CD14-positive monocyte (primary cell): ENCODE measurements around the gene HDAC6. TPM values are rescaled to one million over a fixed set of nuclear protein-coding genes. Genes with fewer than 3 reads are reported as not detected.
A peak's percentile ranks its signal among the peaks of the same experiment; 100 is the strongest.

Source experiments
- DNase-seq, 3 donors: peaks; one replicate each; pipeline ENCODE4 v3.0.0-alpha.2; 2011 to 2022
- H2AFZ ChIP-seq: 2 replicates; pipeline ENCODE4 v1.6.0; 2012; ENCODE audit warnings: mild to moderate bottlenecking, low read depth, low read length, inconsistent platforms; ENCODE audit not compliant: insufficient read depth, poor library complexity, severe bottlenecking
- H3K27ac ChIP-seq, 2 donors: 1 replicate in 1 of 2; 2 replicates in 1 of 2; pipeline ENCODE4 v1.5.1; 2012 to 2013; ENCODE audit warnings: low read length in 2 of 2, control low read depth in 1 of 2, inconsistent platforms in 1 of 2, low read depth in 1 of 2, mild to moderate bottlenecking in 1 of 2
- H3K27me3 ChIP-seq, 2 donors: one replicate each; pipeline versions ENCODE4 v1.6.0 to v1.6.1; 2011 to 2013; ENCODE audit warnings: low read length in 2 of 2; ENCODE audit not compliant: control insufficient read depth in 2 of 2, insufficient read depth in 2 of 2
- H3K36me3 ChIP-seq, 2 donors: replicated peaks in 1 of 2; 1 replicate in 1 of 2; 2 replicates in 1 of 2; pipeline versions ENCODE4 v1.5.1 to v1.6.1; 2012 to 2013; ENCODE audit warnings: low read length in 2 of 2, control low read depth in 1 of 2, inconsistent platforms in 1 of 2, mild to moderate bottlenecking in 1 of 2; ENCODE audit not compliant: insufficient read depth in 2 of 2, control insufficient read depth in 1 of 2
- H3K4me1 ChIP-seq, 2 donors: 1 replicate in 1 of 2; 2 replicates in 1 of 2; pipeline versions ENCODE4 v1.5.1 to v1.6.1; 2012 to 2013; ENCODE audit warnings: low read length in 2 of 2, control low read depth in 1 of 2, inconsistent platforms in 1 of 2, mild to moderate bottlenecking in 1 of 2, moderate library complexity in 1 of 2; ENCODE audit not compliant: insufficient read depth in 2 of 2, control insufficient read depth in 1 of 2
- H3K4me2 ChIP-seq: replicated peaks from 2 replicates; pipeline ENCODE3; 2012; ENCODE audit warnings: low read length, moderate library complexity, mild to moderate bottlenecking; ENCODE audit not compliant: poor library complexity, severe bottlenecking; ENCODE audit errors: extremely low read depth
- H3K4me3 ChIP-seq, 3 experiments: fragments of 200-600 bp in 1 of 3; sonication (generic) in 1 of 3; replicated peaks in 1 of 3; 1 replicate in 2 of 3; 2 replicates in 1 of 3; pipeline ENCODE4 v1.5.1; 2011 to 2013; ENCODE audit warnings: low read length in 3 of 3, mild to moderate bottlenecking in 3 of 3, control low read depth in 2 of 3, low read depth in 2 of 3, inconsistent platforms in 1 of 3, moderate library complexity in 1 of 3
- H3K79me2 ChIP-seq: 2 replicates; pipeline ENCODE4 v1.6.0; 2012; ENCODE audit warnings: mild to moderate bottlenecking, control low read depth, inconsistent platforms, low read length, moderate library complexity; ENCODE audit not compliant: insufficient read depth
- H3K9ac ChIP-seq: 2 replicates; pipeline ENCODE4 v1.6.0; 2017; ENCODE audit warnings: low read length, mild to moderate bottlenecking; ENCODE audit not compliant: insufficient read depth, poor library complexity, severe bottlenecking
- H3K9me3 ChIP-seq, 2 donors: replicated peaks in 1 of 2; 1 replicate in 1 of 2; 2 replicates in 1 of 2; pipeline versions ENCODE4 v1.5.1 to v1.6.1; 2012 to 2013; ENCODE audit warnings: low read length in 2 of 2, control low read depth in 1 of 2; ENCODE audit not compliant: control insufficient read depth in 1 of 2, insufficient read depth in 1 of 2
- H4K20me1 ChIP-seq: 2 replicates; pipeline ENCODE4 v1.6.0; 2012; ENCODE audit warnings: mild to moderate bottlenecking, low read length, control low read depth, moderate library complexity; ENCODE audit not compliant: insufficient read depth
- H3K27ac Mint-ChIP-seq, 7 donors: one replicate each; pipeline ENCODE4 v1.8.0; 2020; ENCODE audit warnings: mild to moderate bottlenecking in 7 of 7, mixed read lengths in 7 of 7, moderate library complexity in 6 of 7, inconsistent platforms in 2 of 7
- H3K27me3 Mint-ChIP-seq, 3 donors: one replicate each; pipeline ENCODE4 v1.8.0; 2021 to 2022; ENCODE audit warnings: low read depth in 3 of 3, mild to moderate bottlenecking in 3 of 3, mixed read lengths in 3 of 3, moderate library complexity in 3 of 3, inconsistent platforms in 1 of 3
- H3K36me3 Mint-ChIP-seq, 2 donors: one replicate each; pipeline ENCODE4 v1.8.0; 2020; ENCODE audit warnings: mixed read lengths in 2 of 2, inconsistent platforms in 1 of 2, mild to moderate bottlenecking in 1 of 2
- H3K4me1 Mint-ChIP-seq: one replicate; pipeline ENCODE4 v1.8.0; 2020; ENCODE audit warnings: mild to moderate bottlenecking, mixed read lengths
- H3K4me3 Mint-ChIP-seq, 2 donors: one replicate each; pipeline ENCODE4 v1.8.0; 2020; ENCODE audit warnings: mild to moderate bottlenecking in 2 of 2, mixed read lengths in 2 of 2, moderate library complexity in 1 of 2
- H3K9me3 Mint-ChIP-seq, 7 donors: one replicate each; pipeline ENCODE4 v1.8.0; 2020 to 2022; ENCODE audit warnings: mixed read lengths in 7 of 7, mild to moderate bottlenecking in 6 of 7, moderate library complexity in 6 of 7, inconsistent platforms in 2 of 7
- WGBS: methylation state at CpG from one replicate; pipeline ENCODE4 v1.1.5; 2013; ENCODE audit warnings: missing lambda C conversion rate; ENCODE audit not compliant: insufficient coverage; 5-methylcytosine and 5-hydroxymethylcytosine counted together
- intact Hi-C, 2 donors: fragments of 100-400 bp; cut with micrococcal nuclease; formaldehyde crosslinking; loops; one replicate each; pipeline versions ENCODE4 v1.15.0 to v1.15.1; 2023
- polyA minus RNA-seq: library from RNA; depleted of rRNA, polyadenylated mRNA; stranded (reverse); fragments of >200 nt; gene quantifications from 2 replicates; pipeline ENCODE4 v1.2.3, GENCODE V29; 2012
- polyA plus RNA-seq, 3 donors: library from polyadenylated mRNA; depleted of rRNA in 1 of 3; unstranded in 2 of 3; stranded (reverse) in 1 of 3; fragments of 300-500 nt in 2 of 3; fragments of >200 nt in 1 of 3; fragmentation: Illumina TruSeq in 2 of 3; gene quantifications; 1 replicate in 2 of 3; 2 replicates in 1 of 3; pipeline ENCODE4 v1.2.3, GENCODE V29; 2012 to 2021
- total RNA-seq, 12 experiments: library from RNA in 1 of 12; stranded (reverse) in 1 of 12; fragments of 120-200 nt in 1 of 12; gene quantifications; one replicate each; pipeline ENCODE4 v1.2.4 and lab custom pipeline; 2013 to 2026; ENCODE audit warnings: mixed read lengths in 6 of 12, inconsistent platforms in 1 of 12
- TF ChIP-seq, protein P1 (sequence below): fragments of 200-600 bp; IDR thresholded peaks from one replicate; pipeline ENCODE4 v1.8.0; 2022; ENCODE audit warnings: antibody characterized with exemption, mild to moderate bottlenecking

Gene HDAC6
- 57.8 TPM for total RNA-seq (2013)
- 10 to 100 TPM; 12.7 to 67.0 (median 19.7) TPM for polyA plus RNA-seq
- polyA minus RNA-seq: 26.0 and 31.1 TPM in 2 replicates
- total RNA-seq (lab: John Stamatoyannopoulos, UW): 16.7 to 49.4 (median 37.8) reads per million in 11 experiments

- intact Hi-C loops: loop anchor here (5.0 to 10.0 kb wide), 6 partner anchors 64 to 317 kb away; partner anchors contain the start of genes PQBP1 (in 2 of the 2), TIMM17B (in 2 of the 2), RBM3 (in 1 of the 2) and SUV39H1 (in 1 of the 2)
- Histone ChIP-seq H3K27ac (peak within 1 kb of the TSS; percentile 94 to 98), H4K20me1 (no peaks in the 10 kb centered on the region), H3K9ac (peak within 1 kb of the TSS; percentile 78), H3K4me3 (peak within 1 kb of the TSS; percentile 61 to 81 (median 79)), H3K36me3 (peaks cover 0 to 23% of the 10 kb centered on the region in 2 donors), H3K79me2 (no peaks in the 10 kb centered on the region), H3K4me1 (peaks cover 16 to 19% of the 10 kb centered on the region in 2 donors), H3K9me3 (no peaks in the 10 kb centered on the region), H2AFZ (peak within 1 kb of the TSS; percentile 78), H3K4me2 (peak within 1 kb of the TSS; percentile 80), H3K27me3 (no peaks in the 10 kb centered on the region)
- Mint-ChIP-seq H3K9me3 (peaks cover 0 to 11% (median 5%) of the 10 kb centered on the region in 7 donors), H3K4me3 (peak within 1 kb of the TSS; percentile 93 to 96), H3K4me1 (peaks cover 13% of the 10 kb centered on the region), H3K36me3 (peaks cover 16 to 23% of the 10 kb centered on the region in 2 donors), H3K27me3 (peaks cover 0 to 8% (median 0%) of the 10 kb centered on the region in 3 donors), H3K27ac (peak within 1 kb of the TSS; percentile 98 to 99 (median 99))
- DNase-seq: peak; percentile 95 to 98 (median 97)
- TF ChIP-seq, protein P1, sequence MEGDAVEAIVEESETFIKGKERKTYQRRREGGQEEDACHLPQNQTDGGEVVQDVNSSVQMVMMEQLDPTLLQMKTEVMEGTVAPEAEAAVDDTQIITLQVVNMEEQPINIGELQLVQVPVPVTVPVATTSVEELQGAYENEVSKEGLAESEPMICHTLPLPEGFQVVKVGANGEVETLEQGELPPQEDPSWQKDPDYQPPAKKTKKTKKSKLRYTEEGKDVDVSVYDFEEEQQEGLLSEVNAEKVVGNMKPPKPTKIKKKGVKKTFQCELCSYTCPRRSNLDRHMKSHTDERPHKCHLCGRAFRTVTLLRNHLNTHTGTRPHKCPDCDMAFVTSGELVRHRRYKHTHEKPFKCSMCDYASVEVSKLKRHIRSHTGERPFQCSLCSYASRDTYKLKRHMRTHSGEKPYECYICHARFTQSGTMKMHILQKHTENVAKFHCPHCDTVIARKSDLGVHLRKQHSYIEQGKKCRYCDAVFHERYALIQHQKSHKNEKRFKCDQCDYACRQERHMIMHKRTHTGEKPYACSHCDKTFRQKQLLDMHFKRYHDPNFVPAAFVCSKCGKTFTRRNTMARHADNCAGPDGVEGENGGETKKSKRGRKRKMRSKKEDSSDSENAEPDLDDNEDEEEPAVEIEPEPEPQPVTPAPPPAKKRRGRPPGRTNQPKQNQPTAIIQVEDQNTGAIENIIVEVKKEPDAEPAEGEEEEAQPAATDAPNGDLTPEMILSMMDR: no peak
- 2% methylated on average over 55 of the region's 89 CpGs for WGBS
Observed at GRCh38 chrX:48801280-48802088, at the start of gene HDAC6. TSS of gene HDAC6 (plus strand) at chrX:48802067. CDS start at chrX:48802693, 626 bp downstream.

DNA sequence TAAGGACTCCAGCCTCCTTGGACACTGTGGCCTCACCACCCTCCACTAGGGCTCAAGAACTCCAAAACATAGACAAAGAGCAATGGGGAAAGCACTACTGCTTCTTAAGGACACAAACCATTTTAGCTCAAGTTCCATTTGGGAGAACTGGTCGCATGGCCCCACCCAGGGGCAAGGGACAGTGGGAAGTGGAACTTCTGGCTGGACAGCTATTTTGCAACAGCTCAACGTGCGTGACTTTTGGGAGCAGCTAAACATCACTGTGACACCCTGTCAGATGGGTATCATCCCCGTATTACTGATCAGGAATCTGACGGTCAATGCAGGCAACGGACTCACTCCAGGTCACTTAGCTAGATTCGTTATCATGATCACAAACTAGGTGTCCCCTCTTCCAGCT lies 49.4 kb upstream of the HDAC6 start:
- TF ChIP-seq, protein P1: no peak

More for the DNA sequence above, 49.4 kb upstream of the HDAC6 start:
- intact Hi-C loops: no loop called here
- Mint-ChIP-seq H3K4me3 (no peak overlapping the region), H3K36me3 (no peaks in the 10 kb centered on the region), H3K27ac (no peak overlapping the region), H3K4me1 (peaks cover 22% of the 10 kb centered on the region), H3K9me3 (peaks cover 0 to 9% (median 0%) of the 10 kb centered on the region in 7 donors), H3K27me3 (peaks cover 0 to 7% (median 0%) of the 10 kb centered on the region in 3 donors)
- H2AFZ ChIP-seq: peak overlapping the region; percentile 50
- no peaks in the 10 kb centered on the region for H3K27me3 ChIP-seq
- no peaks in the 10 kb centered on the region for H3K9me3 ChIP-seq
- no peak overlapping the region for H3K4me2 ChIP-seq
- H3K9ac ChIP-seq: no peak overlapping the region
- no peak overlapping the region for H3K4me3 ChIP-seq
- no peaks in the 10 kb centered on the region for H4K20me1 ChIP-seq
- H3K79me2 ChIP-seq: no peaks in the 10 kb centered on the region
- peak overlapping the region in 1 of 2 donors; percentile 20 for H3K27ac ChIP-seq
- peak in 2 of 3 donors; percentile 5 to 10 for DNase-seq
- no peaks in the 10 kb centered on the region for H3K36me3 ChIP-seq
- 0% methylated on average over 4 of the region's 7 CpGs for WGBS
- H3K4me1 ChIP-seq: peaks cover 13 to 20% of the 10 kb centered on the region in 2 donors
